Motor neuron (in vitro differentiated cells): ENCODE data around the gene MAP7D2. TPM values are rescaled to one million over a fixed set of nuclear protein-coding genes. Genes with fewer than 3 reads are reported as not detected.

Experiments used
- ATAC-seq, 8 experiments: fragments of 200-7000 bp; cut with Tn5 transposase; replicated peaks in 6 of 8; 2 replicates each; pipeline ENCODE4 v1.8.0; 2021; ENCODE audit warnings: mild to moderate bottlenecking in 8 of 8, moderate library complexity in 8 of 8
- H3K27ac ChIP-seq, 2 donors: fragments of 250-450 bp; sonication (Bioruptor Pico); 2 replicates each; pipeline ENCODE4 v1.9.0; 2021; ENCODE audit warnings: antibody characterized with exemption in 2 of 2, mild to moderate bottlenecking in 2 of 2, moderate library complexity in 1 of 2
- H3K4me1 ChIP-seq, 2 donors: fragments of 250-450 bp; sonication (Bioruptor Pico); replicated peaks in 1 of 2; 2 replicates each; pipeline ENCODE4 v1.6.1; 2021; ENCODE audit warnings: antibody characterized with exemption in 2 of 2, mild to moderate bottlenecking in 2 of 2, moderate library complexity in 1 of 2
- H3K4me3 ChIP-seq, 5 donors: fragments of 250-450 bp; sonication (Bioruptor Pico); 2 replicates each; pipeline ENCODE4 v1.9.0; 2021; ENCODE audit warnings: antibody characterized with exemption in 5 of 5, mild to moderate bottlenecking in 5 of 5, moderate library complexity in 4 of 5
- WGBS, 10 experiments: fragments of 450-650 bp; shearing (Covaris generic); methylation state at CpG; one replicate each; pipeline ENCODE4 v1.0.0; 2022; 5-methylcytosine and 5-hydroxymethylcytosine counted together
- in situ Hi-C, 9 experiments: fragments of 400-800 bp; cut with MboI; loops; one replicate each; pipeline ENCODE4 v1.15.0; 2021; ENCODE audit warnings: low sequenced_read_pairs in 9 of 9, low pct_unique_long_range_greater_than_20kb in 2 of 9; ENCODE audit not compliant: unreplicated experiment in 9 of 9
- total RNA-seq, 8 experiments: library from RNA; unstranded; fragments of 300-600 nt; gene quantifications; 2 replicates each; pipeline versions ENCODE4 v1.2.3 to v1.2.4, GENCODE V29; 2022

MAP7D2 gene
- total RNA-seq, 8 experiments from 2014 or later, result 1.8 to 22.8 (median 8.2) TPM

DNA sequence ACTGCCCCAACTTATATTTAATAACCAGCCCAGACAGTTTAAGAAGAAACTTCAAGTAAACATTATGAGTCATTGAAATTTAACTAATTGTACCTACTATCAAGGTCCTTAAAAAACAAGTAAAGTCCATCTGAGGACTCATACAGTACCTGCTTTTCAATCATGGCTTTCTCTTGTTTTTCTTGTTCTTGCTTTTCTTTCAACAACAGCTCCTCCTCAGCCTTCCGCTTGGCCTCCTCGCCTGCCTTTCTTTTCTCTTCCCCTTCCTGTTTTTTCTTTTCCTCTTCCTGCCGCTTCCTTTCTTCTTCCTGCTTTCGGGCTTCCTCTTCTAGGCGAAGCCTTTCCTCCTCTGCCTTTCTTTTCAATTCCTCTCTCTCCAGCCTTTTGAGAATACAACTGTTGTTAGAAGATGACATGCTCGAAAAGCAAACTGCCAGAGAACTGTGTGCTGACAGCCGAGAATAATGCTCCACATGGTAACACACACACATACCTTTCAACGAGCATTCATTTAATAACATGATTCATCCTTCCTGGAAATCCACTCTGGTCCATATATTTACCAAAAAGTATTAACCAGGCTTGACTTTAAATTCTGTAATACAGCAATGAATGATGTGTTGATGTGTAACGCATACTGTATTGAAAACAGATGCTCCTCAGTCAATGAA, 100.6 kb downstream of the MAP7D2 start:
- no peak overlapping the region for H3K27ac ChIP-seq
- in situ Hi-C loops, result no loop called here
- peak in 2 of 8 experiments; percentile 30 to 37 for ATAC-seq
- H3K4me1 ChIP-seq, result peaks cover 0 to 4% of the 10 kb centered on the region in 2 donors
- no peak overlapping the region for H3K4me3 ChIP-seq
- 33 to 93% (median 75%) methylated on average over 1 to 8 of the region's 9 CpGs; no CpG with 5 or more reads in 1 of the 10 experiments for WGBS, 10 experiments

DNA sequence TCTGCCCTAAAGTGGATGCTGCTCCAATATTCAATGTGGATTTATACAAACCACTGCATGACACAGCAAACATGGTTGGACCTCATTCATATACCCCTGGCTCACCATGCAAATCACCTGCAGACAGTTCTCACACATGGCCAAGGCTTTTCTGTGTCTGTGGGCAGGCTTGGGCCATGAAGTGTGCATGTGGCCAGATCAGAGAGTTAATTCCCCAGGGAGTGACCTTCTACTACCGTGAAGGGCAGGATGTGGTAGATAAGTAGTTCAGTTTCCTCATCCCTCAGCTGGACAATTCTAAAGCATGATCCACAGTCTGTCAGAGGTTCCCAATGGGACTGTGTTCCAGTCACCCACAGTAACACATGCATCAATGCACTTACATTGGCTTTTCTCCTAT, 101.3 kb downstream of the MAP7D2 start:
- ATAC-seq, result no peak
- no peak overlapping the region for H3K27ac ChIP-seq
- peaks cover 0 to 4% of the 10 kb centered on the region in 2 donors for H3K4me1 ChIP-seq
- in situ Hi-C loops, result no loop called here
- 50 to 80% (median 67%) methylated on average over 1 of the region's 1 CpG; no CpG with 5 or more reads in 6 of the 10 experiments for WGBS, 10 experiments
- H3K4me3 ChIP-seq, result no peak overlapping the region

DNA sequence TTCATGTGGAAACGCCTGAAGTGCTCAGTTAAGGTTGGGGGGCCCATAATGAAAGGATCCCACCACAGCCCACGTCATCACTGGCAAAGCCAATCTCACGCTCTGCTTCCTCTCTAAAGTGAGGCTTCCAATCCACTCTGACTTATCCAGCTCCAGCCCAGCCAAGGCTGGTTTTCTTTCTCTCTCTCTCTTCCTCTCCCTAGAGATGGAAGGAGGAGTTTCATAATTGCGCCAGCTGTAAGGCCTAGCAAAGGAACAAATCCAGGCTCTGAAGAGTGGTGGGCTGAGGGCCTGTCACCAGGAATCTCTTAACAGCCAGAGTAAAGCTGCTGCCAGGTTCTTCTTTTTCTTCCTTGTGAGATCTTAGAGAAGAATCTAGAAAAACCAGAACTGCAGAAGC, 105.1 kb downstream of the MAP7D2 start:
- Histone ChIP-seq H3K4me3 (no peak overlapping the region), H3K4me1 (peaks cover 0 to 4% of the 10 kb centered on the region in 2 donors), H3K27ac (no peak overlapping the region)
- WGBS, 10 experiments, result 40 to 83% methylated on average over 1 to 2 of the region's 4 CpGs; no CpG with 5 or more reads in 8 of the 10 experiments
- no peak for ATAC-seq
- in situ Hi-C loops, result no loop called here

DNA sequence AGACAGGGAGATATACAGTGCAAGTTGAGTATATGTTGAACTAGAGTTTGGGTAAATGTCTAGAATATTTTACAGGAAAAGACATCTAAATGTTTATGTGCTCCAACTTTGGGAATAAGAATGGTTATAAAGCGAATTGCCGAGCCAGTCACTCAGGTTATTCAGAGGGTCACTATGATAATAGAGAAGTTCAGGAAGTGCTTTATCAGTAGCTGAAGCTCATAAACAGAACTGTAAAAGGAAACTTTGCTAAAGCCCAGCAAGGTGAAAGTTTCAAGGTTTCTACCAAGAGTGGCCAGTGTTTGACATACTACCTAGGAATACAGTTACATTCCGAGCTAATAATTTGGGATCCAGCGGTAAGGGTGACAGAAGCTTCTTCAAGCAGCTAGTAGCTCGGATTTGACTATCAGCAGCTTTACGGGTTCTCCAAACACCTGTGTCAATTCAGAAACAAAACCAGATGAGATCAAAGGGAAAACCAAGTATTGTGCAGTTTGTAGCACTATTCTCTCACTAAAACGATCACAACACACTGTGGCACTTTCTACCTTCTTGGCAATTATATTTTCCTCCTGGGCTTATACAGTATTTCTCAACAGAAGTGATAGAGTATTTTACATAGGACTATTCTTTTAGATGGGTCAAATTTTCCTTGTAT, 108.6 kb downstream of the MAP7D2 start:
- in situ Hi-C loops, result no loop called here
- no peak for ATAC-seq
- Histone ChIP-seq H3K4me1 (no peaks in the 10 kb centered on the region), H3K4me3 (no peak overlapping the region), H3K27ac (no peak overlapping the region)
- 59 to 100% (median 93%) methylated on average over 1 to 7 of the region's 7 CpGs; no CpG with 5 or more reads in 6 of the 10 experiments for WGBS, 10 experiments

DNA sequence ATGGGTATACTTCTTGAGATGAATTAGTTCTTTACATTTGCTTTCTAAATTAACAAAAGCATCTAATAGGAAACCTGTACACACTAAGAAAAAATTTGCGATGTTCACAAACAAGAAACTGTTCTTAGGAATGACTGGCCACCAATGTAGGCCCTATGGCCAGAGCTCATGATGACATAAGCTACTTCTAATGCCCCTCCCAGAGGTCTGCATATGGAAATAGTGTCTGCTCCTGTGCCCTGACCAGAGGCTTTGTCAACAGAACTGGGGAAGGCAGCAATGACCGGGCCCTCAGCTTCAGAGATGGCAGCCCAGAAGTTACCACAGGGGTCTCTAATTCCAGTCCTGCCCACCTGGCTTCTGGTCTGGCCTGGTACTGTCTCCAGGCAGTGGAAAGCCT, 110.8 kb downstream of the MAP7D2 start:
- H3K4me1 ChIP-seq, result peaks cover 4 to 5% of the 10 kb centered on the region in 2 donors
- H3K27ac ChIP-seq, result no peak overlapping the region
- in situ Hi-C loops, result no loop called here
- H3K4me3 ChIP-seq, result no peak overlapping the region
- ATAC-seq, result peak in 2 of 8 experiments; percentile 59 to 72
- WGBS, 10 experiments, result 14 to 100% (median 80%) methylated on average over 1 to 2 of the region's 2 CpGs; no CpG with 5 or more reads in 5 of the 10 experiments

DNA sequence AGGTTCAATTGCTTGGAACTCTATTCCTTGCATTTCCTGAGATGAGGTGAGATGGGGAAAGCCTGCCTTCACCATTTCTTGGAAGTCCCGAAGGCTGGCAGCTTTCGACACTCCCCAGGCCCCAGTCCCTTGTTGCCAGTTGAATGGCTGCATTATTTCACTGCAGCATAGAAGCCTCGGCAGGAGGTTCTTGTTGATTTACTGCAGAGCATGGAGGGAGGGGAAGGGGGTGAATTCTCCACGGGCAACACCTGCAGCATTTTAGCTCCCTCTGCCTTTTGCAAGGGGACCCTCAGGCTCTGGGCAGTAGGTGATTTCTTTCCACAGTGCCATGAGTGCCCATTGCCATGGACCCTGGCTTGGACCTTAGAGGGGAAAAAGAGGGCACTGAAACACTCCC, 115.1 kb downstream of the MAP7D2 start:
- H3K4me1 ChIP-seq, result peaks cover 4 to 5% of the 10 kb centered on the region in 2 donors
- H3K4me3 ChIP-seq, result no peak overlapping the region
- WGBS, 10 experiments, result 0 to 40% (median 11%) methylated on average over 1 to 4 of the region's 4 CpGs; no CpG with 5 or more reads in 7 of the 10 experiments
- peak in 5 of 8 experiments; percentile 48 to 88 (median 65) for ATAC-seq
- H3K27ac ChIP-seq, result no peak overlapping the region
- in situ Hi-C loops, result no loop called here

DNA sequence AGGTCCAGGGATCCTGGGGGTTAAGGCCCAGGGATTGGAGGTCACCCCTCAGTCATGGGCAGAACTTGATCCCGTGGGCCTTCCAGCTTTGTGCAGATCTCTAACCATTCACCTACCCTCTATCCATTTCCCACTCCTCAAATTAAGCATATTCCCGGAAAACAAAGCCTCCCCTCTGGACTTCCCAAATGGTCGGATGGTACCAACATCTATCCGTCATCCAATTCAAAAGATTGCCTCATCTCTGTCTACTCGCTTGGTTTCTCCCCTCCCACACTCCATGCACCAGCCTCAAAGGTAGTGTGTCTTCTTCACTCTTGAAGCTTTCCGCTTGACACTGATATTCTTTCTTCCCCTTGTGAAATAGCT, 125.4 kb downstream of the MAP7D2 start:
- 8 to 100% (median 65%) methylated on average over 1 to 5 of the region's 6 CpGs; no CpG with 5 or more reads in 5 of the 10 experiments for WGBS, 10 experiments
- Histone ChIP-seq H3K27ac (peak overlapping the region in 1 of 2 donors; percentile 42), H3K4me3 (peak overlapping the region; percentile 42 to 93 (median 74)), H3K4me1 (peaks cover 4 to 9% of the 10 kb centered on the region in 2 donors)
- in situ Hi-C loops, result no loop called here
- ATAC-seq, result peak in 6 of 8 experiments; percentile 1 to 6 (median 4)

DNA sequence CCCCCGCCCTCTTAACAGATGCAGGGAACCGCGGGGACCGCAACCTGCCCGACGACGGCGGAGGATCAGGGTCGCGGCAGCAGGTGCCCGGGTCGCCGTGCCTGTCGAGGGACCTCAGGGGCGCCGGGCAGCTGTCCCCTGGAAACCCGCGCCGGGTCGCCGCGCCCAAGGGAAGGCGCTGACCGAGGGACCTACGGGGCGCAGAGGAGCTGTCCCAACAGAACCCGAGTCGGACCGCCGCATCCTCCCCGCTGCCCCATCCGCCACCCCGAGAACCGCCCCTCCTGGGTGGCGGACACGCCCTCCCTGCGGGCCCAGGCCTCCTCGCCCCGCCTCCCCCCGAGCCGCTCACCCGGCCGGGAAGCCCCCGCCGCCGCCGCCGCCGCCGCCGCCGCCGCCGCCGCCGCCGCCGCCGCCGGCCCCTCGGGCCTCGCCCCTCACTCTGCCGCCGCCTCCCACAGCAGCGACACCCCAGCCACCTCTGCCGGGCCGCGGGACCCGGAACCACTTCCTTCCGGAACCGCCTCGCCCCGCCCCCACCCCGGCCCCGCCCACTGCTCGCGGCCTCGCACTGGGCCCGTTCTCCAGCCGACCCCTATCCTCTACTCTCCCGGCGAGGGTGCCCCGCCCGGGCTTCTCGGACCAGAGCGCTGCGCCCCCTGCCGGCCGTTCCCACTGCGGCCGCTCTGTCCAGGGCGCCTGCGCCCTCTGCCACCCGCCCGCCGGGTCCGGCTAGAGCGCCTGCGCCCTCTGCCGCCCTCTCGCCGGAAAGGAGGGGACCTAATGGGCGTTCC, 126.0 kb downstream of the MAP7D2 start, which contains the start of gene BCLAF3:
Gene BCLAF3, minus strand, starts transcription at position 506 of the 794 bp plus-strand sequence. CDS start 20,797 bp downstream, outside the sequence.
- in situ Hi-C loops, result no loop called here
- peak; percentile 92 to 99 (median 98) for ATAC-seq
- no CpG with 5 or more reads among the region's 103 CpGs for WGBS, 10 experiments
- peak within 1 kb of the TSS; percentile 69 to 87 for H3K27ac ChIP-seq
- H3K4me1 ChIP-seq, result peaks cover 4 to 9% of the 10 kb centered on the region in 2 donors
- peak within 1 kb of the TSS; percentile 42 to 93 (median 74) for H3K4me3 ChIP-seq

DNA sequence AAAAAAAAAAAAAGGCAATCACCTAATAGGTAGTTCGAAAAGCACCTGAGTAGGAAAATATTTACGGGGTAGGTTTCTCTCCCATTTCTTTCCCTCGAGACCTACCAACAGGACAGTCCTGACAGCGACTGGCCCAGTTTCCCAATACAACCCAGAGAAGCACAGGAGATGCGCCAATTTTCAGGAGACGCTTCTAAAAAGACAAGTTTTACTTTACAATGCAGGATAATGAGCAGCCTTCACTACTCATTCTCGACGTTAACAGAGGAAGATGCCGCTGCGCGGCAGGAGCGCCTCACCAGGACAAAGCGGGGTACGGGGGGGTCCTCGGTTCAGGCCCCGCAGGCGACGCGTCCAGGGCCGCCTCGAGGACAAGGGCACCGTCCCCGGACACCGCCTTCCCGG, 126.6 kb downstream of the MAP7D2 start:
- ATAC-seq, result peak in 2 of 8 experiments; percentile 6 to 25
- peak overlapping the region; percentile 42 to 93 (median 74) for H3K4me3 ChIP-seq
- peak overlapping the region; percentile 69 to 87 for H3K27ac ChIP-seq
- H3K4me1 ChIP-seq, result peaks cover 4 to 9% of the 10 kb centered on the region in 2 donors
- in situ Hi-C loops, result no loop called here
- 8 to 17% (median 12%) methylated on average over 1 to 3 of the region's 25 CpGs; no CpG with 5 or more reads in 6 of the 10 experiments for WGBS, 10 experiments

DNA sequence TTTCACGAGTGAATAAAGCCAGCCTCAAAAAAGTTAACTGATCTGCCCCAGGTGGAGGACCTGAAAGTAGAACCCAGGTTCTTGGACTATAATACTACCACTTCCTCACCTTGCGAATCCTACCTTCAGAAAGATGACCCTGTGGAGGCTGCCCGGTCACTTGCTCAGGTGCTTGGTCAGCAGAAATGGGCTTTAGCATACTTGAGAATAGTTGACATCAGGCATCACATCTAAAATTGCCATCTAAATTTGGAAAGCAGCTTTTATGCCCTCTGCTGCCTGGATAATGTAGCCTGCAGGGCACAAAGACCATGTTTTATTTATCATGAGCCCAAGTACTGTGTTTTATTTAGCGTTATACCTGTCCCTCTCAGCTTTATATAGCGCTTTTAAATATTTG, 128.9 kb downstream of the MAP7D2 start:
- WGBS, 10 experiments, result 40 to 100% (median 92%) methylated on average over 1 to 3 of the region's 5 CpGs; no CpG with 5 or more reads in 3 of the 10 experiments
- H3K4me1 ChIP-seq, result peaks cover 4 to 9% of the 10 kb centered on the region in 2 donors
- H3K4me3 ChIP-seq, result no peak overlapping the region
- no peak for ATAC-seq
- H3K27ac ChIP-seq, result no peak overlapping the region
- in situ Hi-C loops, result no loop called here

DNA sequence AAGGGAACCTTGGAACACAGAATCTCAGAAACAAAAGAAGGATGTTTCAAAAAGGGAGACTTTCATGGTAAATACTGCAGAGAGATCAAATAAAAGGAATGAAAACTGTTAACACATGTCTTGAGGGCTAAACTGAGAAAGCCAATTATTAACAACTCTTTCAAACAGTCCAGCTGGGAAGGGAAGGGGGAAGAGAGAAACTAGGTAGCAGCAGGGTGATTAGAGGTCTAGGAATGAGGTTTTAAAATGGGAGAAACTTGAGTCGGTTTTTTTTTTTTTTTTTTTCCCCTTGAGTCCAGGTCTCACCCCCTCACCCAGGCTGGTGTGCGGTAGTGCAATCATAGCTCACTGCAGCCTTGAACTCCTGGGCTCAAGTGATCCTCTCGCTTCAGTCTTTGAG, 130.2 kb downstream of the MAP7D2 start:
- no peak for ATAC-seq
- Histone ChIP-seq H3K4me3 (no peak overlapping the region), H3K27ac (no peak overlapping the region), H3K4me1 (peaks cover 3 to 8% of the 10 kb centered on the region in 2 donors)
- in situ Hi-C loops, result no loop called here
- WGBS, 10 experiments, result 55 to 100% methylated on average over 1 to 3 of the region's 3 CpGs; no CpG with 5 or more reads in 8 of the 10 experiments

DNA sequence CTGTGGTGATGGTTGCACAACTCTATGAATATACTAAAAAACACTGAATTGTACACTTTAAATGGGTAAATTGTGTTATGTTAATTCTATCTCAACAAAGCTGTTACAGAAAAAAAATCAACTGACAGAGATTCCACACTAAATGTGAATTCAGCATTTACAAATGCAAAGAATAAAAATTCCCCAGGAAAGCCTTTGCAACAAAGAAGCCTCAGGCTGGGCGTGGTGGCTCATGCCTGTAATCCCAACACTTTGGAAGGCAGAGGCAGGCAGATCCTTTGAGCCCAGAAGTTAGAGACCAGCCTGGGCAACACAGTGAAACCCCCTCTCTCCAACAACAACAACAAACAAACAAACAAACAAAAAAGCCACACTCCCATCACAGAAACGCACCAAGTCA, 134.8 kb downstream of the MAP7D2 start:
- Histone ChIP-seq H3K4me1 (no peaks in the 10 kb centered on the region), H3K4me3 (no peak overlapping the region), H3K27ac (no peak overlapping the region)
- 0 to 100% (median 39%) methylated on average over 1 to 2 of the region's 2 CpGs; no CpG with 5 or more reads in 5 of the 10 experiments for WGBS, 10 experiments
- ATAC-seq, result peak in 3 of 8 experiments; percentile 76 to 94 (median 90)
- in situ Hi-C loops, result no loop called here

DNA sequence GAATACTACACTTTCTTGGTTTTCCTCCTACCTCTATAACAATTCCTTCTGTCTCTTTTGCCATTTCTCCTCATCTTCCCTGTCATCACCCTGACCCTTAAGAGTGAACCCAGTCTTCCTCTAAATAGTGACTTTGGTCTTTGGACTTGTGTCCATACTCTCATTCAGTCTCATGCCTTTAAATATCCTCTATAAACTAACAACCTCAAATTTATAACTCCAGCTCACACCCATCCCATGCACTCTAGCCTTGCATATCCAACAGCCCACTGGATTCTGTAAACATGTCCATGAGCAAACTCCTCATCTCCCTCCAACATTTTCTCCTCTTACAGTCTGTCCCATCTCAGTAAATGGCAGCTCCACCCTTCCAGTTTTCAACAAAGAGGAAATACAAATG, 140.9 kb downstream of the MAP7D2 start:
- peak in 2 of 8 experiments; percentile 22 to 68 for ATAC-seq
- Histone ChIP-seq H3K4me1 (no peaks in the 10 kb centered on the region), H3K27ac (no peak overlapping the region), H3K4me3 (no peak overlapping the region)
- in situ Hi-C loops, result no loop called here
